HEK293T (cell line): ENCODE results near the gene VAV2.

Experiments
- CTCF ChIA-PET: fragments of 350-600 bp; formaldehyde crosslinking; extraction: SDS; loops from one replicate; lab custom pipeline; 2021; ENCODE audit warnings: antibody characterized with exemption, inconsistent platforms; lab: Yijun Ruan, JAX
- POLR2A ChIA-PET: fragments of 350-600 bp; formaldehyde crosslinking; extraction: SDS; loops from one replicate; lab custom pipeline; 2020; ENCODE audit warnings: antibody characterized with exemption, inconsistent platforms; lab: Yijun Ruan, JAX
- DNase-seq: peaks from one replicate; pipeline ENCODE4 v3.0.0; 2012; ENCODE audit warnings: mixed read lengths; ENCODE audit errors: extremely low spot score
- ARNT ChIP-seq: fragments of 450-650 bp; IDR thresholded peaks from 2 replicates; pipeline ENCODE4 v1.6.1; 2017; ENCODE audit warnings: mild to moderate bottlenecking
- BHLHE40 ChIP-seq: fragments of 450-650 bp; IDR thresholded peaks from 2 replicates; pipeline ENCODE4 v1.6.1; 2016; ENCODE audit warnings: mild to moderate bottlenecking, moderate library complexity, borderline replicate concordance
- CTBP1 ChIP-seq: fragments of 450-650 bp; IDR thresholded peaks from 2 replicates; pipeline ENCODE4 v1.6.1; 2016; ENCODE audit warnings: borderline replicate concordance
- ELF4 ChIP-seq: fragments of 450-650 bp; IDR thresholded peaks from 2 replicates; pipeline ENCODE4 v1.6.1; 2017; ENCODE audit warnings: antibody characterized with exemption
- FOXA1 ChIP-seq: fragments of 450-650 bp; IDR thresholded peaks from 2 replicates; pipeline ENCODE4 v1.6.1; 2016; ENCODE audit warnings: mild to moderate bottlenecking
- FOXK2 ChIP-seq: fragments of 450-650 bp; IDR thresholded peaks from 2 replicates; pipeline ENCODE4 v1.6.1; 2016; ENCODE audit warnings: mild to moderate bottlenecking
- FOXM1 ChIP-seq: fragments of 450-650 bp; IDR thresholded peaks from 2 replicates; pipeline ENCODE4 v1.6.1; 2017; ENCODE audit warnings: mild to moderate bottlenecking, borderline replicate concordance
- HDGF ChIP-seq: fragments of 450-650 bp; IDR thresholded peaks from 2 replicates; pipeline ENCODE4 v1.6.1; 2017; ENCODE audit warnings: antibody characterized with exemption, borderline replicate concordance
- L3MBTL2 ChIP-seq: fragments of 450-650 bp; conservative IDR thresholded peaks from 2 replicates; pipeline ENCODE4 v1.6.1; 2016; ENCODE audit warnings: mild to moderate bottlenecking
- LEF1 ChIP-seq: fragments of 450-650 bp; IDR thresholded peaks from 2 replicates; pipeline ENCODE4 v1.6.1; 2017; ENCODE audit warnings: mild to moderate bottlenecking, borderline replicate concordance
- NFRKB ChIP-seq: fragments of 450-650 bp; IDR thresholded peaks from 2 replicates; pipeline ENCODE4 v1.6.1; 2016; ENCODE audit warnings: mild to moderate bottlenecking, moderate library complexity
- PKNOX1 ChIP-seq: fragments of 450-650 bp; IDR thresholded peaks from 2 replicates; pipeline ENCODE4 v1.6.1; 2016
- SP1 ChIP-seq: fragments of 450-650 bp; IDR thresholded peaks from 2 replicates; pipeline ENCODE4 v1.6.1; 2017
- SUZ12 ChIP-seq: fragments of 450-650 bp; IDR thresholded peaks from 2 replicates; pipeline ENCODE4 v1.6.1; 2016; ENCODE audit warnings: mild to moderate bottlenecking
- TARDBP ChIP-seq: fragments of 450-650 bp; IDR thresholded peaks from 2 replicates; pipeline ENCODE4 v1.6.1; 2016
- ZNF384 ChIP-seq: fragments of 450-650 bp; IDR thresholded peaks from 2 replicates; pipeline ENCODE4 v1.6.1; 2016

Gene VAV2

GRCh38 chr9:133737774-133738639 lies 254.1 kb downstream of the VAV2 start, which contains the start of gene SARDH:
TSS of gene SARDH (minus strand) at chr9:133738352. CDS start at chr9:133734173, 4,179 bp downstream.
- peak; percentile 42 for DNase-seq
- ChIA-PET POLR2A (no interaction called here), CTCF (interaction anchor here (0.6 kb wide), 1 partner anchor 8 kb away, joined by 3 read pairs; no protein-coding TSS in a partner anchor)
- TF ChIP-seq L3MBTL2 (no peak), BHLHE40 (no peak), PKNOX1 (no peak), NFRKB (no peak), FOXK2 (no peak), SP1 (no peak), FOXA1 (no peak), LEF1 (no peak), FOXM1 (no peak), ELF4 (no peak), ARNT (no peak), TARDBP (no peak), SUZ12 (no peak), HDGF (no peak), CTBP1 (no peak), ZNF384 (no peak)

GRCh38 chr9:133737071-133737773 lies 254.9 kb downstream of the VAV2 start:
- ChIA-PET CTCF (no interaction called here), POLR2A (no interaction called here)
- TF ChIP-seq FOXK2 (no peak), ELF4 (no peak), NFRKB (no peak), L3MBTL2 (no peak), CTBP1 (no peak), FOXM1 (no peak), SP1 (no peak), ARNT (no peak), HDGF (no peak), BHLHE40 (no peak), SUZ12 (no peak), FOXA1 (no peak), LEF1 (no peak), PKNOX1 (no peak), TARDBP (no peak)
- no peak for DNase-seq

GRCh38 chr9:133735931-133736330 lies 256.2 kb downstream of the VAV2 start:
- TF ChIP-seq TARDBP (no peak), BHLHE40 (no peak), FOXA1 (no peak), ZNF384 (no peak), NFRKB (no peak), FOXM1 (no peak), HDGF (no peak), PKNOX1 (no peak), SUZ12 (no peak)
- no peak for DNase-seq
- CTCF ChIA-PET, result no interaction called here
- POLR2A ChIA-PET, result no interaction called here

- TF ChIP-seq FOXM1 (no peak), L3MBTL2 (no peak), LEF1 (no peak), SUZ12 (no peak), TARDBP (no peak), ZNF384 (no peak), FOXK2 (no peak), BHLHE40 (no peak), HDGF (no peak), ARNT (no peak), SP1 (no peak)
- no peak for DNase-seq
- CTCF ChIA-PET, result no interaction called here
- POLR2A ChIA-PET, result no interaction called here
Observed at GRCh38 chr9:133735415-133735775, 256.7 kb downstream of the VAV2 start.

- no peak for DNase-seq
- ChIA-PET POLR2A (no interaction called here), CTCF (no interaction called here)
- TF ChIP-seq ZNF384 (no peak), FOXK2 (no peak), CTBP1 (no peak), LEF1 (no peak), BHLHE40 (no peak), FOXA1 (no peak), ELF4 (no peak), NFRKB (no peak), ARNT (no peak)
Observed at GRCh38 chr9:133734590-133735414, 257.3 kb downstream of the VAV2 start.
